Spleen (tissue), 11 donors: Measurements from ENCODE around the gene ADD3. TPM values are rescaled to one million over a fixed set of nuclear protein-coding genes. Genes with fewer than 3 reads are reported as not detected.

Experiments used
- DNase-seq: peaks from one replicate; pipeline ENCODE4 v3.0.0-alpha.2; 2020
- H3K27ac ChIP-seq, 8 donors: fragments of 200-600 bp; sonication (generic) in 7 of 8; 1 replicate in 4 of 8; 2 replicates in 4 of 8; pipeline versions ENCODE4 v1.5.0 to v1.8.0; 2016 to 2021; ENCODE audit warnings: inconsistent platforms in 4 of 8, mild to moderate bottlenecking in 4 of 8, moderate library complexity in 1 of 8
- H3K27me3 ChIP-seq, 7 donors: fragments of 200-600 bp; sonication (generic) in 6 of 7; replicated peaks in 1 of 7; 1 replicate in 4 of 7; 2 replicates in 3 of 7; pipeline versions ENCODE4 v1.5.0 to v1.8.0; 2016 to 2021; ENCODE audit warnings: inconsistent platforms in 3 of 7, mild to moderate bottlenecking in 1 of 7
- H3K36me3 ChIP-seq, 6 donors: fragments of 200-600 bp; sonication (generic) in 5 of 6; 1 replicate in 4 of 6; 2 replicates in 2 of 6; pipeline versions ENCODE4 v1.5.0 to v1.8.0; 2016 to 2021; ENCODE audit warnings: inconsistent platforms in 2 of 6
- H3K4me1 ChIP-seq, 6 donors: fragments of 200-600 bp; sonication (generic) in 5 of 6; 1 replicate in 3 of 6; 2 replicates in 3 of 6; pipeline versions ENCODE4 v1.5.0 to v1.8.0; 2016 to 2021; ENCODE audit warnings: inconsistent platforms in 3 of 6
- H3K4me3 ChIP-seq, 8 donors: fragments of 200-600 bp; sonication (generic) in 7 of 8; 1 replicate in 4 of 8; 2 replicates in 4 of 8; pipeline versions ENCODE4 v1.5.0 to v1.8.0; 2016 to 2021; ENCODE audit warnings: inconsistent platforms in 4 of 8, mild to moderate bottlenecking in 4 of 8, moderate library complexity in 2 of 8
- H3K9me3 ChIP-seq, 8 donors: fragments of 200-600 bp; sonication (generic) in 7 of 8; 1 replicate in 4 of 8; 2 replicates in 4 of 8; pipeline versions ENCODE4 v1.5.0 to v1.8.0; 2016 to 2021; ENCODE audit warnings: inconsistent platforms in 4 of 8
- POLR2A ChIP-seq, 3 donors: fragments of 450-650 bp; IDR thresholded peaks; one replicate each; pipeline ENCODE4 v1.5.1; 2017; ENCODE audit warnings: antibody characterized with exemption in 3 of 3, mild to moderate bottlenecking in 1 of 3
- POLR2AphosphoS5 ChIP-seq, 3 donors: sonication (generic); formaldehyde crosslinking; IDR thresholded peaks; one replicate each; pipeline ENCODE4 v1.5.1; 2017; ENCODE audit warnings: antibody characterized with exemption in 3 of 3
- WGBS, 5 donors: extraction: QIAGEN DNeasy Blood & Tissue Kit in 3 of 5; methylation state at CpG; one replicate each; pipeline versions ENCODE4 v1.1.5 to v1.1.7; 2013 to 2018; 5-methylcytosine and 5-hydroxymethylcytosine counted together
- intact Hi-C: fragments of 100-400 bp; cut with DNase I; formaldehyde crosslinking; loops from one replicate; pipeline ENCODE4 v1.15.0; 2023; ENCODE audit warnings: low total_unique reads
- polyA plus RNA-seq, 3 donors: library from polyadenylated mRNA; stranded (reverse); fragments of 200-250 nt; gene quantifications; one replicate each; pipeline ENCODE4 v1.2.1, GENCODE V29; 2013
- total RNA-seq, 7 donors: library from RNA; depleted of rRNA in 3 of 7; stranded (reverse); fragments of >200 nt in 3 of 7; fragmentation: NEBNext Ultra II Directional in 4 of 7; extraction: Animal tissue kit (Norgen Biotek cat#: 25700) in 4 of 7; gene quantifications; one replicate each; pipeline versions ENCODE4 v1.1.0 to v1.2.1, GENCODE V29; 2016 to 2021
- TF ChIP-seq, protein P1 (sequence below), 11 experiments: fragments of 200-600 bp in 7 of 11; fragments of 450-650 bp in 4 of 11; sonication (generic) in 4 of 11; IDR thresholded peaks in 8 of 11; conservative IDR thresholded peaks in 3 of 11; 1 replicate in 7 of 11; 2 replicates in 4 of 11; pipeline versions ENCODE4 v1.4.0 to v1.8.0; 2016 to 2021; ENCODE audit warnings: antibody characterized with exemption in 11 of 11, inconsistent platforms in 4 of 11, mild to moderate bottlenecking in 1 of 11
- donor health status: healthy with polysubstance abuse.
- donor health status: DM: no; HTN: no; CAD: no; lungs with moderate emphysema.
- donor health status: DM: no; HTN: no; CAD: no.
- donor health status: Bipolar disorder and iron deficiency.
- donor health status: healthy.
- donor health status: DM: no; HTN: no; CAD: no.
- donor health status: DM: yes; HTN: yes; CAD: no.

Gene ADD3
- total and polyA plus RNA-seq, 10 donors = 35.0 to 155 (median 94.9) TPM

DNA sequence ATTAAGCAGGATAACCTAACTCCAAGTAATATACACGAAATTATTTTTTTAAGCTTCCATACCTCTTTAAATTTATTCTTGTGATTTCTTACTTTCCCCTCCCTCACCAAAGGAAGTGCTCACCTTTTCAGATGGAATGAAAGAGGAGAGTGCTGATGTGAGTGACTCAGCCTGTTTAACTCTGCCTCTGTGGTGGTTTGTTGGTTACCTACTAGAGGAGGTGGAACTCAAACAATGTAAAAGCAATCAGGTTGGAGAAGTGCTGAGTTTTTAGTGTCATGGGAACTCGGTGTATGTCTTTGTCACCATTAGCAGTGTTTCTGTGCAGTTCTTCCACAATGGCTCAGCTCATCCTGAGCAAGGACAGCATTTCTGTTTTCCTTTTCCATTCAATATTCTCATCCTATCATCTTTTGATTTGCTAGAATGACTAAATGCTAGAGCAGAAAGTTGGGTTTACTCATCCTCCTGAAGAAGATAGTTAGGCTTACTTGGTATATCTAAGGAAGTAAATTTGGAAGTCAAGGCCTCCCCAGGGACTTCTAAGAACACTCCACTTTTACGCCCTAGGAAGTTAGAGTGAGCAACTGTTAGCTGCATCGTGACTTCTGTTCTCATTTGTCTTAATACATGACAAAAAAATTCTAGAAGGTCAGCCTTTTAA lies 6.0 kb downstream of the ADD3 start:
- no peaks in the 10 kb centered on the region for H3K27me3 ChIP-seq
- H3K27ac ChIP-seq = peak overlapping the region in 2 of 8 donors; percentile 23 to 43
- no peaks in the 10 kb centered on the region for H3K9me3 ChIP-seq
- no peaks in the 10 kb centered on the region for H3K36me3 ChIP-seq
- H3K4me1 ChIP-seq = peaks cover 19 to 100% (median 71%) of the 10 kb centered on the region in 6 donors
- no peak for TF ChIP-seq POLR2AphosphoS5 (IDR thresholded peaks at IDR 0.05)
- TF ChIP-seq, protein P1, sequence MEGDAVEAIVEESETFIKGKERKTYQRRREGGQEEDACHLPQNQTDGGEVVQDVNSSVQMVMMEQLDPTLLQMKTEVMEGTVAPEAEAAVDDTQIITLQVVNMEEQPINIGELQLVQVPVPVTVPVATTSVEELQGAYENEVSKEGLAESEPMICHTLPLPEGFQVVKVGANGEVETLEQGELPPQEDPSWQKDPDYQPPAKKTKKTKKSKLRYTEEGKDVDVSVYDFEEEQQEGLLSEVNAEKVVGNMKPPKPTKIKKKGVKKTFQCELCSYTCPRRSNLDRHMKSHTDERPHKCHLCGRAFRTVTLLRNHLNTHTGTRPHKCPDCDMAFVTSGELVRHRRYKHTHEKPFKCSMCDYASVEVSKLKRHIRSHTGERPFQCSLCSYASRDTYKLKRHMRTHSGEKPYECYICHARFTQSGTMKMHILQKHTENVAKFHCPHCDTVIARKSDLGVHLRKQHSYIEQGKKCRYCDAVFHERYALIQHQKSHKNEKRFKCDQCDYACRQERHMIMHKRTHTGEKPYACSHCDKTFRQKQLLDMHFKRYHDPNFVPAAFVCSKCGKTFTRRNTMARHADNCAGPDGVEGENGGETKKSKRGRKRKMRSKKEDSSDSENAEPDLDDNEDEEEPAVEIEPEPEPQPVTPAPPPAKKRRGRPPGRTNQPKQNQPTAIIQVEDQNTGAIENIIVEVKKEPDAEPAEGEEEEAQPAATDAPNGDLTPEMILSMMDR (IDR thresholded peaks at IDR 0.05 in 8 of 11, conservative IDR thresholded peaks at IDR 0.05 in 3 of 11) = no peak
- TF ChIP-seq POLR2A (IDR thresholded peaks at IDR 0.05) = no peak
- intact Hi-C loops = loop anchor here (10.0 kb wide), 1 partner anchor 51 kb away; no protein-coding TSS in a partner anchor
- WGBS, 5 donors = 38 to 64% (median 45%) methylated on average over 4 of the region's 4 CpGs
- DNase-seq = no peak
- no peak overlapping the region for H3K4me3 ChIP-seq

DNA sequence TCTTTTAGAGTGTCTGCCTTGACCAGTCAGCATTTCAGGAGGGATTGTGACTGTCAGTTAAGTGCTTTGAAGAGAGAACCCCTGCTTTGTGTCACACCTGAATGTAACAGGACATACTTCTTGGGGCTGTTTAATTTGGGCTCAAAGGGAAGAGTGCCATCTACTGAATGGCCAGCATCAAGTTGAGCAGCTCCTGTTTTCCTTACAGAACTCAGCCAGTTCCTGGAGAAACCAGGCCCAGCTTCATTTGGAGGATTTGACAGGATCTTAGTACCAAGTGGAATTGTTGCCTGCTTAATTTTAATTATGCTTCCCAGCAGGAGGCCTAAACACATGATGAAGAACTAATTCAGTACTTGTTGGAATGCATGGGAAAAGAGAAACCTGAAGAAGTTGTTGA lies 8.3 kb downstream of the ADD3 start:
- H3K36me3 ChIP-seq = no peaks in the 10 kb centered on the region
- no peaks in the 10 kb centered on the region for H3K27me3 ChIP-seq

DNA sequence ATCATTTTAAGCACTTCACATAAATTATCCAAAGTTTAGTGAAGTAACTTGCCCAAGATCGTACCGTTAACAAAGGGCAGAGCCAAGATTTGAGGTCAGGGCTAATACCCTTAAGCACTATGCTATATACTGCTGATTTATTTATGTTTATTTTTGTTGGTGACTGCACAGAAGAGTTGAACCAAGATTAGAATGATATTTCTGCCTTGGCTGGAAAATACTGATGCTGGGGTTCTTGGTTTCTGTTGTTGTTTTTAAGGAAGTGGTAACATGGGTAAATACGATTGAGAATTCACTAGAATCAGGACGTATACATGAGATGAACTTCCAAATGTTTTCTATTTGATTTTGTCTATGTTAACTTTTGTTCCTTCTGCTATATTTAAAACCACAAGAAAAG lies 9.3 kb downstream of the ADD3 start:
- Histone ChIP-seq H3K9me3 (no peaks in the 10 kb centered on the region), H3K27ac (peak overlapping the region in 1 of 8 donors; percentile 29), H3K36me3 (no peaks in the 10 kb centered on the region), H3K4me1 (peaks cover 3 to 97% (median 45%) of the 10 kb centered on the region in 6 donors), H3K27me3 (no peaks in the 10 kb centered on the region), H3K4me3 (peak overlapping the region in 1 of 8 donors; percentile 11)
- 45 to 58% (median 57%) methylated on average over 4 of the region's 4 CpGs for WGBS, 5 donors
- TF ChIP-seq POLR2A (IDR thresholded peaks at IDR 0.05) = no peak
- TF ChIP-seq POLR2AphosphoS5 (IDR thresholded peaks at IDR 0.05) = no peak
- TF ChIP-seq, protein P1 (IDR thresholded peaks at IDR 0.05 in 8 of 11, conservative IDR thresholded peaks at IDR 0.05 in 3 of 11) = no peak
- no peak for DNase-seq
- intact Hi-C loops = loop anchor here (10.0 kb wide), 1 partner anchor 48 kb away; no protein-coding TSS in a partner anchor

More for the DNA sequence above, 8.3 kb downstream of the ADD3 start:
- no peaks in the 10 kb centered on the region for H3K9me3 ChIP-seq
- H3K4me3 ChIP-seq = no peak overlapping the region
- H3K27ac ChIP-seq = peak overlapping the region in 1 of 8 donors; percentile 29
- intact Hi-C loops = loop anchor here (10.0 kb wide), 1 partner anchor 49 kb away; no protein-coding TSS in a partner anchor
- H3K4me1 ChIP-seq = peaks cover 8 to 97% (median 51%) of the 10 kb centered on the region in 6 donors
- DNase-seq = no peak
- TF ChIP-seq POLR2A (IDR thresholded peaks at IDR 0.05) = no peak
- TF ChIP-seq, protein P1 (IDR thresholded peaks at IDR 0.05 in 8 of 11, conservative IDR thresholded peaks at IDR 0.05 in 3 of 11) = peak in 3 of 11 experiments; percentile 11 to 13 (median 11)

DNA sequence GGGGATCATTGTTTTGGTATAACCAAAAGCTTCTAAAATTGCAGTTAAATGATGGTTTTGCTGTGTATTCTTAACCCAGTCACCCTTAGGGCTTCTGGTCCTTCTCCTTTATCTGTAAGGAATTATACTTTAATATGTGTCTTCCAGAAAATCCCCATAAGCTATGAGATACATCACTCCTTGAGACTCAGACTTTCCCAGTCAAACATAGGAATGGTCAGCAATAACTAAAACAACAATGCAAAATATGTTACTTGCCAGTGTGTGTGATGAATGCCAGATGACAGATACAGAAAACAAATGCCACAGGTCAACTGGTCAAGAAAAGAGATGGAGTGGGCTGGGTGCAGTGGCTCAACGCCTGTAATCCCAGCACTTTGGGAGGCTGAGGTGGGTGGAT lies 10.1 kb downstream of the ADD3 start:
- no peak overlapping the region for H3K4me3 ChIP-seq
- no peaks in the 10 kb centered on the region for H3K27me3 ChIP-seq
- TF ChIP-seq POLR2AphosphoS5 (IDR thresholded peaks at IDR 0.05) (no peak), POLR2A (IDR thresholded peaks at IDR 0.05) (no peak)
- TF ChIP-seq, protein P1 (IDR thresholded peaks at IDR 0.05 in 8 of 11, conservative IDR thresholded peaks at IDR 0.05 in 3 of 11) = no peak
- intact Hi-C loops = loop anchor here (10.0 kb wide), 1 partner anchor 47 kb away; no protein-coding TSS in a partner anchor
- H3K36me3 ChIP-seq = no peaks in the 10 kb centered on the region
- H3K4me1 ChIP-seq = peaks cover 5 to 97% (median 43%) of the 10 kb centered on the region in 6 donors
- H3K9me3 ChIP-seq = no peaks in the 10 kb centered on the region
- H3K27ac ChIP-seq = no peak overlapping the region
- no peak for DNase-seq
- WGBS, 5 donors = 81 to 96% (median 93%) methylated on average over 1 of the region's 1 CpG
